H4 (cell line): ENCODE results near the gene RLF. TPM values are rescaled to one million over a fixed set of nuclear protein-coding genes. Genes with fewer than 3 reads are reported as not detected.
A peak's percentile ranks its signal among the peaks of the same experiment; 100 is the strongest.
"Not testable (repeated sequence)": the region's sequence is repeated elsewhere in the genome, so short reads cannot be mapped to it uniquely, and the experiment has no call there.

ENCODE experiments used
- DNase-seq: peaks from one replicate; pipeline ENCODE4 v3.0.0-alpha.2; 2015; ENCODE audit warnings: low spot score
- total RNA-seq: library from RNA; depleted of rRNA; stranded (reverse); fragments of >200 nt; shearing (Covaris generic); gene quantifications from 2 replicates; pipeline ENCODE4 v1.2.3, GENCODE V29; 2014

Gene RLF
- total RNA-seq, 1 experiment from 2014 or later, result 12.7 TPM

GRCh38 chr1:40171036-40171435, 9.8 kb downstream of the RLF start:
- no peak for DNase-seq

DNA sequence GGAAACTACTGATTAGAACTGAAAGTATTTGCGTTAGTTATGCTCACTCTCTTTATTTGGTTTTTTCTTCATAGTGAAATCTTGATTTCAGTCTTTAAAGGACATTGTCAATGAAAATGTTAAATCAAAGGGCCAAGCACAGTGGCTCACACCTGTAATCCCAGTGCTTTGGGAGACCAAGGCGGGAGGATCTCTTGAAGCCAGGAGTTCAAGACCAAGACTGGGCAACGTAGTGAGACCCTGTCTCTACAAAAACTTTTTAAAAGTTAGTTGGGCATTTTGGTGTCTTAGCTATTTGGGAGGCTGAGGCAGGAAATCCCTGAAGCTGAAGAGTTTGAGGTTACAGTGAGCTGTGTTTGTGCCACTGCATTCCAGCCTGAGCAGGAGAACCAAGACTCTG, 13.6 kb downstream of the RLF start:
- no peak for DNase-seq

DNA sequence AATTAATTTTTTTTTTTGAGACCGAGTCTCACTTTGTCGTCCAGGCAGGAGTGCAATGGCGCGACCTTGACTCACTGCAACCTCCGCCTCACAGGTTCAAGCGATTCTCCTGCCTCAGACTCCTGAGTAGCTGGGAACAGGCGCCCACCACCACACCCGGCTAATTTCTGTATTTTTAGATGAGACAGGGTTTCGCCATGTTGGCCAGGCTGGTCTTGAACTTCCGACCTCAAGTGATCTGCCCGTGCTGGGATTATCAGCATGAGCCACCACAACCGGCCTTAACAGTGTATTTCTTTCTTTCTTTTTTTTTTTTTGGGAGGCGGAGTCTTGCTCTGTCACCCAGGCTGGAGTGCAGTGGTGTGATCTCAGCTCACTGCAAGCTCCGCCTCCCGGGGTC, 15.8 kb downstream of the RLF start:
- not testable (repeated sequence) for DNase-seq

DNA sequence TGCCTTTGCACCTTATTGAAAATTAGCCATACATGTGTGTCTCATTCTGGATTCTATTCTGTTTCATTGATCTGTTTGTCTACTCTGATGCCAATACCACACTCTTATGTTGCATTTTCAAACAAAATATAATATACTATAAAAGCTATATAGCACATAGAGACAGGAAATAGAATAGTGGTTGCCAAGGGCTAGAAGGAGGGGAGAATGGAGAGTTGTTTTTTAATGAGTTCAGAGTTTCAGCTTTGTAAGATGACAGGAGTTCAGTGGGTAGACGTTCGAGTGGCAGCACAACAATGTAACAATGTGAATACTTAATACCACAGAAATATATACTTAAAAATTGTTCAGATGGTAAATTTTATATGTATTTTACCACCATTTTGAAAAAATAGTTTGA, 17.0 kb downstream of the RLF start:
- no peak for DNase-seq

GRCh38 chr1:40179496-40180089, 18.4 kb downstream of the RLF start:
- no peak for DNase-seq

GRCh38 chr1:40183055-40183710, 22.0 kb downstream of the RLF start:
- peak; percentile 20 for DNase-seq

- no peak for DNase-seq
These were observed 23.0 kb downstream of the RLF start for GRCh38 chr1:40184193-40184592.

DNA sequence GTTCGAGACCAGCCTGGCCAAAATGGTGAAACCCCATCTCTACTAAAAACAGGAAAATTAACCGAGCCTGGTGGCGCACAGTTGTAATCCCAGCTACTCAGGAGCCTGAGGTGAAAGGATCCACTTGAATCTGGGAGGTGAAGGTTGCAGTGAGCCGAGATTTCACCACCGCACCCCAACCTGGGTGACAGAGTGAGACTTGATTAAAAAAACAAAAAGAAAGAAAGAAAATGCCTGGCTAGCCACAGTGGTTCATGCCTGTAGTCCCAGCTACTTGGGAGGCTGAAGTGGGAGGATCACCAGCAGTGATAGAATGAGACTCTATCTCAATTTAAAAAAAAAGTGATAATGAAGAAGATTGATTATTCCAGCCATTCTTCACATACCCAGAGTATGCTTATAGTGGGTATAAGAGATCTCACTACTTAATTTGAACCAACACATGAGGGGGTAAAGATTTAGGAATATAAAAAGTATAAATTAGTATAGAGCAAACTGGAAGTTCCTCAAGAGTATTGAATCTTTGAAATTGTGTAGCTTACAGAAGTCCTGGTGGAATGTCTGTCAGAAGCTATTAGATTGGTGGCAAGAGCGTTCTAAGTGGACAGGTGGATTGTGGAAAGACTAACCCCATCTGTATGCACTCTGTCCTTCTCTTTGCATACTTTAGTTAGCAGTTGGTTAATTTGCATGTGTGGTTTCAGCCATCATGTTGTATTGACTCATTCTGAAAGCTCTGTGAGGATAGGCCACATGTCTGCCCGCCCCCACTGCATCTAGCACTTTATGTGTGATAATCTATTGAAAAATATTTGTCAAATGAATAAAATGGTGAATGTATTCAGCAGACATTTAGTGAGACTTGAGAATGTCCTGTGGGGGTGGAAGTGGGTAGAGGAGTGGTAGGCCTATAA, 25.0 kb downstream of the RLF start:
- DNase-seq, result no peak

GRCh38 chr1:40187399-40187798, 26.2 kb downstream of the RLF start:
- no peak for DNase-seq

GRCh38 chr1:40194639-40195038, 33.5 kb downstream of the RLF start:
- DNase-seq, result not testable (repeated sequence)

- DNase-seq, result no peak
These were observed 36.5 kb downstream of the RLF start for GRCh38 chr1:40197656-40198055.

DNA sequence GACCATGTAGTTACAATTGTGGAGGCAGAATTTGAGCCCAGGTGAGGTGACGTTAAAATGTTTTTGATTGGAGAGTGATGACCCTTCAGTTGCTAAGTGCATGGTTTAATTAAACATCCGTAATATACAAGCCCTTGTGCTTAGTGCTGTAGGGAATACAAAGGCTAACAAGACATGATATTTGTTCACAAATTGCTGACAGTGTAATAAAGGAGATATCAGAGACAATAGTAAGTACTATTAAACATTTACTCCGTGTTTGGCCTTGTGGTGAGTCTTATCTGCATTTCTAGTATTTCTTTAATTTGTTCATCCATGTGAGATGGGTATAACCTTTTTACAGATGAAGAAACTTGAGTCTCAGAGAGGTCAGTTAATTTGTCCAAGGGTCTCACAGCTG, 37.9 kb downstream of the RLF start:
- no peak for DNase-seq

GRCh38 chr1:40204856-40205255, 43.7 kb downstream of the RLF start:
- DNase-seq, result no peak

- DNase-seq, result no peak
These were observed 49.5 kb downstream of the RLF start for GRCh38 chr1:40210511-40211204.

- DNase-seq, result no peak
These were observed 57.1 kb downstream of the RLF start for GRCh38 chr1:40218333-40218732.

DNA sequence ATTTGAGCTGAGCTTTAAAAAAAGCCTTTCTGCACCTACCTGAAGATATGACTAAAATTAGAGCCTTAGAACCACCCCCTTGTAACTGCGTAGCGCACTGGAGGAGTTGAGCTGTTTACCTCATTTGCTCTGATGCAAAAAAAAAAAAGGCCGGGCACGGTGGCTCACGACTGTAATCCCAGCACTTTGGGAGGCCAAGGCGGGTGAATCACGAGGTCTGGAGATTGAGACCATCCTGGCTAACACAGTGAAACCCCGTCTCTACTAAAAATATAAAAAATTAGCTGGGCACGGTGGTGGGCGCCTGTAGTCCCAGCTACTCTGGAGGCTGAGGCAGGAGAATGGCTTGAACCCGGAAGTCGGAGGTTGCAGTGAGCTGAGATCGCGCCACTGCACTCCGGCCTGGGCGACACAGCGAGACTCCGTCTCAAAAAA, 60.3 kb downstream of the RLF start:
- DNase-seq, result not testable (repeated sequence)

DNA sequence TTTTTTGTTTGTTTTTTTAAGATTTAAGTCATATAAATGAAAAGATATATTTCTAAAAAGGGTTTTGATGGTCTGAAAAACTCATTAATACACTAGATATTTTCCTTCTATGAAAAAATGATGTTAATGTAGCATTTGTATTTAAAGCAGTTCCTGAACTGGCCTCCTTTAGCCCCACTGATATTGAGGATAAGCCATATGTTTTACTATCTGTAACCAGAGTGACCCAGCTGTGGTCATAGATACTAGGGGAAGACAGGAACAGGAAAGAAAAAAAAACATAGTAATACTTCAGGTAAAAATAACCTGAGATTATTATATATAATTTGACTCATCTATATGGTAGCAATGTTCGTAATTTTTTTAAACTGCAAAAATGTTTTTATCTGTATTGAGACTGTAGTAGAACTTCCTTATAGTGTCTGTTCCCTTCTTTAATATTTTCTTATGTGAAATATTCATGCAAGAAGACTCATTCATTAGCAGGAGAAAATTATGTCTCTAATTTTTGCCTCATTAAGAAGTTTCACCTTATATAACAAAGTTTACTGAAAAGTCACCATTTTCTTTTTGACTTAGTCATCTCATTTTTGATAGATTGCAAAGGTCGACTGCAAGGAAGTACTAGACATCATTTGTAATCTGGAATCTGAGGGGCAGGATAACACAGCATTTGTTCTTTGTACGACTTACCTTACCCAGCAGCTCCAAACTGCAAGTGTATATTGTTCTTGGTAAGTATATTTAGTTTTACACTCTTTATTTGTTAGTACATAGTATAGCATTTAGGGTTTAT, 61.0 kb downstream of the RLF start:
- no peak for DNase-seq

DNA sequence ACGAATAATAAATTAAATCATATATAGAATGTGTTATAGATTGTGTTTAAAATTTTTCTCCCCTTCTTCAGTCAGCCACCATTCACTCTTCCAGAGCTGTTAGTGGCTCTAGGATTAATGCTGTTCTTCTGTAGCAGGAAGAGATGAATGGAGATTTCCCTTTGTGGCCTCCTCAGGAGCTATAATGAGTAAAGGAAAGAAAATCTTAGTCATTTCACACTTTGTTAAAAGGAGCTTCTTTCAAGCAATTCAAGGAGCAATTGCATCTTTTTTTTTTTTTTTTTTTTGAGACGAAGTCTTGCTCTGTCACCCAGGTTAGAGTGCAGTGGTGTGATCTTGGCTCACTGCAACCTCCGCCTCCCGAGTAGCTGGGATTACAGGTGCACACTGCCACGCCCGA, 62.9 kb downstream of the RLF start:
- no peak for DNase-seq

DNA sequence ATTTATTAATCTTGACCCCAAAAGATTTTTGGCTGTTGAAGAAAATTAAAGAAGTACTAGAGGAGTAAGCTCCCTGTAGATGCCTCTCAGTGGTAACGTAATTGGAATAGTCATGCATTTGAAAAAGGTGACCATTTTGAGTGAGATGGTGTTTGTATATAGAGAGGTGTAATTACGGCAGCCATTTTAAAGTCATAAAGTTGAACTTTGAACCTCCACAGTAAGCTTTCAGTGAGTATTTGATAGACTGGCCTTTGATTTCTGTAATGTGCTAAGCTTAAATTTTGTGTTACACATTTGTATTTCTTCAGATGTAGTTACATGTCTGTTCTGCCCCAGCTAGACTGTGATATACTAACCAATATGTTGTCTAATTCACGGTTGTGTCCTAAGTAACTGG, 65.0 kb downstream of the RLF start:
- DNase-seq, result no peak

- DNase-seq, result no peak
These were observed 71.3 kb downstream of the RLF start for GRCh38 chr1:40232444-40232843.

DNA sequence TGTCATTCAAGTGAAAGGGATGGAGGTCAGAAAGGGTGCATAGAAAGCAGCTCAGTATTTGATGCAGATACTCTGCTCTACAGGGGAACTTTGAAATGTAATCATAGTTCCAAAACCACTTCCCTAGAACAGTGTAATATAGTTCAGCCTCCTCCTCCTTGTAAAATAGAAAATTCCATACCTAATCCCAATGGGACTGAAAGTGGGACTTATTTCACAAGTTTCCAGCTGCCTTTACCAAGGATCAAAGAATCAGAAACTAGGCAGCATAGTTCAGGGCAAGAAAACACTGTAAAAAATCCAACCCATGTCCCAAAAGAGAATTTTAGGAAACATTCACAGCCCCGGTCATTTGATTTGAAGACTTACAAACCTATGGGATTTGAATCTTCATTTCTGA, 78.4 kb downstream of the RLF start:
- no peak for DNase-seq
